HG03045 (cell line): ENCODE data around the gene C7orf33.
"Not testable (repeated sequence)": the region's sequence is repeated elsewhere in the genome, so short reads cannot be mapped to it uniquely, and the experiment has no call there.

ENCODE experiments used
- ATAC-seq: cut with Tn5 transposase; IDR thresholded peaks from one replicate; pipeline ENCODE4 v1.9.1; 2021; ENCODE audit warnings: mild to moderate bottlenecking, moderate library complexity; ENCODE audit not compliant: unreplicated experiment

C7orf33 gene

GRCh38 chr7:148590471-148590870, at the start of gene C7orf33:
Gene C7orf33, plus strand, starts transcription at chr7:148590766. Its CDS starts 160 bp downstream, at chr7:148590926.
- no peak for ATAC-seq

- no peak for ATAC-seq
Observed at GRCh38 chr7:148541891-148542504, 48.6 kb upstream of the C7orf33 start.

GRCh38 chr7:148543302-148543701, 47.3 kb upstream of the C7orf33 start:
- ATAC-seq, result no peak

GRCh38 chr7:148545172-148545571, 45.4 kb upstream of the C7orf33 start:
- ATAC-seq, result no peak

- ATAC-seq, result no peak
Observed at GRCh38 chr7:148545932-148546331, 44.6 kb upstream of the C7orf33 start.

- ATAC-seq, result no peak
Observed at GRCh38 chr7:148546857-148547256, 43.7 kb upstream of the C7orf33 start.

- ATAC-seq, result no peak
Observed at GRCh38 chr7:148547951-148548350, 42.6 kb upstream of the C7orf33 start.

GRCh38 chr7:148553979-148554378, 36.6 kb upstream of the C7orf33 start:
- ATAC-seq, result no peak

- no peak for ATAC-seq
Observed at GRCh38 chr7:148556892-148557291, 33.7 kb upstream of the C7orf33 start.

- ATAC-seq, result no peak
Observed at GRCh38 chr7:148558914-148559313, 31.7 kb upstream of the C7orf33 start.

GRCh38 chr7:148561099-148561498, 29.5 kb upstream of the C7orf33 start:
- no peak for ATAC-seq

- ATAC-seq, result no peak
Observed at GRCh38 chr7:148563583-148564274, 26.8 kb upstream of the C7orf33 start.

GRCh38 chr7:148564275-148564951, 26.2 kb upstream of the C7orf33 start:
- ATAC-seq, result peak; percentile 64

- ATAC-seq, result no peak
Observed at GRCh38 chr7:148566736-148567135, 23.8 kb upstream of the C7orf33 start.

- ATAC-seq, result no peak
Observed at GRCh38 chr7:148567524-148567923, 23.0 kb upstream of the C7orf33 start.

GRCh38 chr7:148570510-148570909, 20.1 kb upstream of the C7orf33 start:
- ATAC-seq, result no peak

- not testable (repeated sequence) for ATAC-seq
Observed at GRCh38 chr7:148570973-148571372, 19.6 kb upstream of the C7orf33 start.

- no peak for ATAC-seq
Observed at GRCh38 chr7:148571381-148571780, 19.2 kb upstream of the C7orf33 start.

- ATAC-seq, result no peak
Observed at GRCh38 chr7:148572067-148572522, 18.5 kb upstream of the C7orf33 start.

GRCh38 chr7:148573581-148573980, 17.0 kb upstream of the C7orf33 start:
- not testable (repeated sequence) for ATAC-seq

GRCh38 chr7:148575640-148576411, 14.7 kb upstream of the C7orf33 start:
- ATAC-seq, result peak; percentile 78
